Fibroblast of gingiva (primary cell): ENCODE results near the gene TEX38.
"Not testable (repeated sequence)": the region's sequence is repeated elsewhere in the genome, so short reads cannot be mapped to it uniquely, and the experiment has no call there.

Source experiments
- DNase-seq: peaks from one replicate; pipeline ENCODE4 v3.0.0-alpha.2; 2011; ENCODE audit warnings: low read depth

TEX38 gene

DNA sequence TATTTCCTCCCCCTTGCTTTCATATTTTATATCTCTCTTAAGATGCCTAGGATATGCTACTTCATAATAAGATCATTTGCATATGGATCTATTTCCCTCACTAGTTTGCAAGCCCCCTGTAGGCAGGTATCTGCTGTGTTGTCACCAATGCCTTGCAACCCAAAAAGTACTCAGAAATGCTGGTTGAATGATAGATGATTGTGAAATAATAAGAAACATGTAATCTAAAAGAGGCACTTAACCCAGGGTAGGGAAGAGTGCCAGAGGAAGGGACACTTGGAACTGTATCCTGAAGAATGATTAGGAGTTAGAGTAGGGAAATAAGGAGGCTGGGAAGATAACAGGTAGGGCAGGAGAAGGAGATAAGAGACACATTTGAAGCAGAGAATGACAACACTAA lies 15.8 kb upstream of the TEX38 start:
- DNase-seq = no peak

DNA sequence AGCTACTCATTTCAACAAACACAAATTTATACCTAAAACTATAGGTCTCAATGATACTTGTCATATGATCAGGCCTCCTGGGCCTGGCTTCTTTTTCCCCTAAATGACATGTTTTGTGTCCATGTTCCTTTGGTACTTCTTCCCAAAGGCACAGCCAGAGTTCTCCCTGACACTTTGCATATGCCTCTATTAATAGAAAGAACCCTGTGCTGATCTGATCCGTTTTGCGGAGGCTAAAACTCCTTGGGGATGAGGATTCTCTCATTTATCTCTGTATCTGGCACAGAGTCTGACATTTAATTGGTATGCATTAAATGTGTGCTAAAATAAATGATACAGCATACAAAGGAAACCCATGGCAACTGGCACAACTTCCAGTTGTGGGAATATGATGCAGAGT lies 15.0 kb upstream of the TEX38 start:
- DNase-seq = no peak

DNA sequence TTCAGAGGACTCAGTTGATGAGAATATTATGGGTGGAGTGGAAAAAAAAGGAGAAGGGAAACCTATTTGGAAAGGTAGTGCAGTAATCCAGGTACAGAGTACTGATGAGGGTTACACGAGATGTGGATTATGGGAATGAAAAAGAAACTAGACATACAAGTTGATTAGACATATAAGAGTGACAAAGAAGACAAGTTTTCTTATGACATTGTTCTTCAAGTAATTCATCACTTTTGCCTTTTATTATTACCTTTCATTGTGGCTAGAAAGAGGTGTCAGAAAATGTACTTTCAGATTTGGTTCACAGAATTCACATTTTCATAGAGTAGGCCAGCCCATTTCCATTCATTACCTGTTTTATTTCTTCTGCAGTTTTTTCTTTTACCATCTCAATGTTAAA lies 13.9 kb upstream of the TEX38 start:
- DNase-seq = no peak

DNA sequence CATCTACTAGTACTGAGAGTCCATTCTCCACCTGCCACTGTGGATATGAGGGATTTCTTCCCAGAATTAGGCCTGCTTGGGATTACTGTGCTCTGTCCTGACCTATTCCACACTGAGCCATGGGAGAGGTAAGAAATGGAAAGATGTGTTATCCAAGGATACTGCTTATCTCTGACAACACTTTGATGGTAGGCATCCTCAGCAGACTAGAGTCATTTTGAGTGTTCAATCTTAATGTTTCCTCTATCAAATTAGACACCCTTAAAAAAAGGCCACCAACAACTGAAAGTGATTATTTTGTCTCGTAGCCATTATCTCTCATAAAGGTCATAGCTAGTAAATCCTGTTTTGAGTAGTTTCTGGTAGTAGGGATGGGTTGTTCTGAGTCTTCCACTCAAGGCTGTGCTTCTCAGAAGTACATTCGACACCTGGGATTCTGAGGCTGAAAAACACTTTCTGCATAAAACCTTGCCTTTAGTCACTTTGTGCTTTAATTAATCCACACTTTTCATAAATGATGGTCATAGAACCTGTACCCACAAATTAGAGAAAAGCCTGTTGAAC lies 12.3 kb upstream of the TEX38 start:
- DNase-seq = no peak

DNA sequence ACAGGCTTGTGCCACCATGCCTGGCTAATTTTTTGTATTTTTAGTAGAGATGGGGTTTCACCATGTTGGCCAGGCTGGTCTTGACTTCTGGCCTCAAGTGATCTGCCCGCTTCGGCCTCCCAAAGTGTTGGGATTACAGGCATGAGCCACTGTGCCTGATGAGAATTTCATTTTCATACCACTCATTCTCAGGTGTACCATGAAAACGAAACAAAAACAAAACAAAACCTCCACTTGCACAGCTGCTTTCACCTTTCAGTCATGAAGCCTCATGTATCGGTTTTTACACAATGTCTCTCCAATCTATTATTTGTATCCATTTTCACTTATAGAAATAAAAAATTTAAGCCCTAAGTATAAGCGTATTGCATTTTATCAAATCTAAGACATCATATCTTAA lies 11.5 kb upstream of the TEX38 start:
- DNase-seq = not testable (repeated sequence)

DNA sequence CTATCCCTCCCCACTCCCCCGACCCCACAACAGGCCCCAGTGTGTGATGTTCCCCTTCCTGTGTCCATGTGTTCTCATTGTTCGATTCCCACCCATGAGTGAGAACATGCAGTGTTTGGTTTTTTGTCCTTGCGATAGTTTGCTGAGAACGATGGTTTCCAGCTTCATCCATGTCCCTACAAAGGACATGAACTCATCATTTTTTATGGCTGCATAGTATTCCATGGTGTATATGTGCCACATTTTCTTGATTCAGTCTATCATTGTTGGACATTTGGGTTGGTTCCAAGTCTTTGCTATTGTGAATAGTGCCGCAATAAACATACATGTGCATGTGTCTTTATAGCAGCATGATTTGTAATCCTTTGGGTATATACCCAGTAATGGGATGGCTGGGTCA lies 8.7 kb upstream of the TEX38 start:
- DNase-seq = not testable (repeated sequence)

DNA sequence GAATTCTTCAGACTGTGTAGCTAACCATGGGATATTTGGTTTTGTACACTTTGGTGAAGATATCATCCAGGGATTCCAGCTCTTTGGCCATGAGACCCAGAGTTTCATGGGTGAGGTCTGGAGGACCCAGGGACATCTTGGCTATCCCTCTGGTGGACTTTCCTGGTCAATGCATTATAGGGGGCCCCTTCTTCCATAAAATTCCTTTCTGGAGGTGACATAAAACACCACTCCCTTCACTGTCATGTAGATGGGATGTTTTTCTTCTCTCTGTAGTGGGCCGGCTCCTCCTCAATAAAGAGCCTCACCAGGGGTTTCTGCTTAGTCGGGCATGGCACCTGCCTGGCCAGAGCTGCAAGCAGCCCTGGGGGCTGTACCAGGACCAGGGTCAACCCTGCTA lies 5.7 kb upstream of the TEX38 start:
- DNase-seq = no peak

DNA sequence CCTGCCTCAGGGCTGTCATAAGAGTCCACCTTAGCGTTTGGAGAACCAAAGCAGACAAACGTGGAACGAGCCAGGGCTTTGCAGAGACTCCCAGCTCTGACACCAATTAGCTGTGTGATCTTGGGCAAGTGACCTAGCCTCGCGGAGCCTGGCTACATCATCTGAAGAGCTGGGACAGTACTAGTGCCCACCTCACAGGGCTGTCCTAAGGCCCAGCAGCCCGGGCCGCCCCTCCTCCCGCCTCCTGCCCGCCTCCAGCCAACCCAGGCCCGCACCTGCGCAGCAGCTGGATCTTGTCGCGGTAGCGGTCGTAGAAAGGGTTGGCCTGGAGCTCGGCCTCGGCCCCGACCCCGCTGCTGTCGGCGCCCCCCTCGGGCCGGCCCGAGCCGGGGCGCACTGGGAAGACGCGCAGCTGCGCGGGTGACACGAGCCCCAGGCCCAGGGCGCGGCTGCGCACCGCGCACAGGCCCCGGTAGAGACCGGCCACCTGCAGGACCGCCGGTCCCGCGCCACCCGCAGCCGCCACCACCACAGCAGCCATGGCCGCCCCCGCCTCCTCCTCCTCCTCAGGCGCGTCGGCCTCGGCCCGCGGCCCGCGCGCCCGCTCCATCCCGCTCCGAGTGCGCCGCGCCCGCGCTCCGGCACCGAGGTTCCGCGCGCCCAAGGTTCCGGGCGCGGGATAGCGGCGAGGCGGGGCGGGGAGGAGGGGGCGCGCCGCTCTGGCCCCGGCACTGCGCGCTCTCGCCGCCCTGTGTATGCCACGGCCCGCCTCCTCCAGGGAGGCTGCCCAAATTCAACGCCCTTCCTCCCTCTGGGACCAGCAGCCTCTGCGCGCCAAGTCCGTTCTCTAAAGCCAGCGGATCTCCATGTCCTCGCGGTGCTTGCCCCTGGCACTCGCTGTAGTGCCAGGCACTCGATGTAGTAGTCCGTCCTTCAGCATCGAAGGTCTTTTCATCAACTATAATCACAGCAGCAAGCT lies 3.6 kb upstream of the TEX38 start, which contains the start of gene ATPAF1:
TSS of gene ATPAF1 (minus strand) at position 583 of the 979 bp plus-strand sequence. CDS start at position 541, 42 bp downstream.
- peak; percentile 76 for DNase-seq

DNA sequence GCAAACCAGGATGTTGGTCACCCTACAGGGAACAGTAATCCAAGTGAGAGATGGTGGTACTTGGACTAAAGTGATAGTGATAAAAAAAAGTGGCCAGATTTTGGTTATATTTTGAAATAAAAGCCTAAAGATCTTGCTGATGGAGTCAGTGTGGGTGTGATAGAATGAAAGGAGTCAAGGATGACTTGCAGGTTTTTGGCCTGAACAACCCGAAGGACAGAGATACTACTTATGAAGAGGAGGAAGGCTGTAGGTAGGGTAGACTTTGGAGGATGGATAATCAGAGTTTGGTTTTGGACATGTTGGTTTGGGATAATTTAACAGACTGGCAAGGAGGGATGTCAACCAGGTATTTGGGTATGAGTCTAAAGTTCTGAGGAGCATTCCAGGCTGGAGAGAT lies 1.5 kb upstream of the TEX38 start:
- DNase-seq = no peak

DNA sequence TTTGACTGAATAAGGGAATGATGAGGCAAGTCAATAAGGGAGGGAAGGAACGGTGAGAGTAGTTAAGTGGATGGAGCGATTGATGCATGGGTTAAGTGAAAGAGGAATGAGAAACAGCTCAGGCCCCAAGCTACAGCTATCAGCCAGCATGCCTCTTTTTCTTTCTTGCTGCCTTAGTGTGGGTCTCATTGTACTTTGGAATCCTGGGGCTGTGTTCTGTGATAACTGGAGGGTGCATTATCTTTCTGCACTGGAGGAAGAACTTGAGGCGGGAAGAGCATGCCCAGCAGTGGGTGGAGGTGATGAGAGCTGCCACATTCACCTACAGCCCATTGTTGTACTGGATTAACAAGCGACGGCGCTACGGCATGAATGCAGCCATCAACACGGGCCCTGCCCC lies 1.0 kb downstream of the TEX38 start:
- no peak for DNase-seq

DNA sequence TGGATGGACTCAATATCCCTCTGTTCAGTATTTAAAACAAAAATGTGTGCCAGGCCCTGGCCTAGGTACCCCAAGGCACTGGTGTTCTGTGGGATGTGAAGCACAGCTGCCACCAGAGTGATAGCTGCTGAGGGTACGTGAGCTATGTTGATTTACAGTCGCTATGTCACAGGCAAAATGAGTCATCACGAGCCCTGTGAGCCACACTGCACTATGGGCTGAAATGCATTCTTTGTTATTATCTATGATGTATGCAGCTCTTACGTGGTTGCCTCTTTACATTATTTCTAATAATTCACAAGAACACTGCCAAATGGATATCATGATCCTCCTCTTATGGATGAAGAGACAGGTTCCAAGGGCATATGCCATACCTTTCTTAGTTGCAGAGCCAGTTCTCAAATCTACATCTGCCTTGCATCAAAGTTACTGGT lies 2.1 kb downstream of the TEX38 start:
- no peak for DNase-seq

DNA sequence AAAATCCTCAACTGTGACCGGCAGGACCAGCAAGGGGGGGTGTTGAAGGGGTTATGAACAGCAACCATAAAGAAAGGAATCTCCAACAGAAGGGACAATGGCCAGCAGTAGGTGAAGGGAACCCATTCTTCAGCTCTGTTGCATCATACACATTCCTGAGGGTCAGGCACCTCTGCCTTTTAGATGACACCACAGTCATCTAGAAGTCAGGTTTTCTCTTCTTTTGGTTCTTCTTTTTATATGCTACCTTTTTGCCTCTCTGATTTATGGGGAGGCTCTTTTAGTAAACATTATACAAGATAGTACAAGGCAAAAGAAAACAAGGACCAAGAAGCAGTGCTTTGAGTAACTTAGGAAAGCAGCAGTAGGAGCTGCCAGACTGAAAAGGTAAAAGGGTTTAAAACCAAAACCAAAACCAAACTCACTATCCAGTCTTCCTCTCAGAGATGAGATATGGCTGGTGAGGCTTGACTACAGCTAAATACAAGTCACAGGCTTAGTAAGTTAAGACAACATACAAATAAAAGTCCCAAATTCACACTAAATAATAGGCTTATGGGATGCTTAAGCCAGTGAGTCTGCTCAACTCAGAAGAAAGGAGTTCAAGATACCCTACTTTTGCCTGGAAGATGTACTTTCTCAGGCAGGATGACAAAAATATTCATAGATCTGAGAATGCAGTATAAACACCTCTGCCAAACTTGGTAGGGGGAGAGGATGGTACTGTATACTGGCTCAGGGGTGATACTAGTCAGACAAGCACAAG lies 4.1 kb downstream of the TEX38 start:
- DNase-seq = no peak

DNA sequence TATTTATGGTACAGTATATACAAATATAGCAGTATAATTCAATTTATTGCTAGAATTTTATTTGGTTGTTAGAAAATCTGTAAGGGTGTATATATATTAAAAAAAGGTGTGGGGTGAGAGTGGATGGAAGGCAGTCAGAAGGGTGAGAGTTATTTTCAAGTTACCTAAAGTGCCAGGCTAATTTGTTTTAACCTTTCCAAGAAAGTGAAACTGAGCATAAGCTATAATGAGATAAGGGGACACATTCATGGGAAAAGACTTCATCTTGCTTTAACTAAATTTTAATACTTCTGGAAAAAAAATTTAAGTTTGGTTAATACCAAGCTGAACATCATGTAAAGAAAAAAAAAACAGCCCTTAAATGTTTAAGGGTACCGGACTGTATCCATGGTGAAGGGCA lies 4.9 kb downstream of the TEX38 start:
- DNase-seq = no peak

DNA sequence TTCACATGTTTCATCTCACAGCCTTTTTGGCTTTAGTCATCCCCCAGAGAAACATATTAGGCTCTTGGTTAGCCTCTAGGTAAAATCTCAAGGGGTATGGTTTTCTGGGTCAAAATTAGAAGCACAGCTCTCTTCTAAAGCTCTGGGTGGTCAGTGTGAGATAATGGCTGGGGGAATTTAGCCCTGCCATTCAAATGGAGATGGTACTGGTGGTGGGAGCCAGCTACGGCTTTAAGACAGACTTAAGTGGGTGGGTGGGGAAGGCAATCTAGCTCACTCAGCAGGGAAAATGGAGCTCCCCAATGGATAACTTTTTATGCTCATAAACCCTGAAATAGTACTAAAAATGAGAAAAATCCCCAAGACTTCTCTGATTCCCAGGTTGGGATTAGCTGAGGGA lies 5.7 kb downstream of the TEX38 start:
- no peak for DNase-seq

DNA sequence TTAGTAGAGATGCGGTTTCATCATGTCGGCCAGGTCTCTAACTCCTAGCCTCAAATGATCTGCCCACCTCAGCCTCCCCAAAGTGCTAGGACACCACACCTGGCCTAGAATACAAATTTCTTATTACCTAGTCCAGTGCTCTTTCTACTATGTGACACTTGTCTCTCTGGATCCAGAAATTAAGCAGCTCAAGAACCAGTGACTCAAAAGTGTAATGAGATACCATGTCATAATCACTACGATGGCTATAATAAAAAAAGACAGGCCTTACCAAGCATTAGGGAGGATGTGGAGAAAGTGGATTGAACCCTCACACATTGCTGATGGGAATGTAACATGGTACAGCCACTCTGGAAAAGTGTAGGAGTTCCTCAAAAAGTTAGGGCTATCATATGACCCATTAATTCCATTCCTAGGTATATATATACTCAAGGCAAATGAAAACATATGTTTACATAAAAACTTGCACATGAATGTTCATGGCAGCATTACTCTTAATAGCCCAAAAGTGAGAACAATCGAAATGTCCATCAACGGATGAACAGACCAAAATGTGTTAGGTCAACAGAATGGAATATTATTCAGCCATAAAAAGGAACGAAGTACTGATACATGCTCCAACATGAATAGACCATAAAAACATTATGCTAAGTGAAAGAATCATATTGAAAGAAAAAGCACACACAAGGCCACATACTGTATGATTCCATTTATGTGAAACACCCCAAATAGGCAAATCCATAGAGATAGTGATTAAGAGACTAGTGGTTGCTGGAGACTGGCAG lies 8.3 kb downstream of the TEX38 start:
- no peak for DNase-seq

DNA sequence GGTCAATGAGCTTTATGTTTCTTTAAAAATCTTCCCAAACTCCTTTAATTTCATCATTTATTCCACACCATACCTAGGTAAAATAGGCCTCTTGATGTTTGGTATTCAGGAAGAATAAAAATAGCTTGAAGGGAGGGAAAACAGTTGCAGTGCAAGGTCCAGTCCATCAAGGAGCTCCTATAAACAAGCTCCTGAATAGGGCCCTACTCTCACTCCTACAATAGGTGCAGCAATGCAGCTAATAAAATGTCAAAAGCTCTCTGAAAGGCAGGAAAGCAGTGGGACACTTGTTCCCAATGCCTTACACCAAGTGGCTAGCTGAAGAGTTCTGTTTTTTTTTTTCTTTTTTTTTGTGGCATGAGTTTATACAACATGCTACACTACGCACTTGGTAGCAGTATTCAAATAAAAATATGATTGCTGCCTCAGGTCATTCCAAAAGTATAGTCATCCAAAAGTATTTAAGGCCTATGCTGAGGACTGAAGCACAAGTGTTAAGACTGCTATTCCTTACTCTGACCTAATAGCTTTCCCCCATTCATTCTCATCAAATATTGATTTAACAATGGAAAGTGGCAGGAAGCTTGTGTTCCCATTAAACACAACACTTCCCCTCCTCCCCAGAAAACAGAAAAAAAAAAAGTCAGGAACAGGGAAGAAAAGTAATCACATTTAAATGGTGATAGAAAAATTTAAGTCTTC lies 9.8 kb downstream of the TEX38 start:
- DNase-seq = no peak

DNA sequence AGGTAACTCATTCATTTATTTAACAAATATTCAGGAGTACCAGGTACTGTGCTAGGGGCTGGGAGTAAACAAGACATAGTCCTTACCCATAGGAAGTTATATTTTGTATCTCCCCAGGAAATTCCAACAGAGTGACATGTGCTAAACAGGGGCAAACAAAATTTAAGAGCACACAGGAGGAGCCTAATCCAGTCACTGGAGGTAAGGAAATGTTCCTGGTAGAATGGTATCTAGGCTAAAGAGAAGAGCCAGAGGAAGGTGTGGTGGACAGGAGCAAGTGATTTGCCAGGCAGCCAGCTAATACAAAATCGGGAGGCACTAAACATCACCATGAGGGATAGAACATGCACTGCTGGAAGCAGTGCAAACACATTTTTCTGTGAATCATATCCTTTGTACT lies 10.4 kb downstream of the TEX38 start:
- DNase-seq = no peak

DNA sequence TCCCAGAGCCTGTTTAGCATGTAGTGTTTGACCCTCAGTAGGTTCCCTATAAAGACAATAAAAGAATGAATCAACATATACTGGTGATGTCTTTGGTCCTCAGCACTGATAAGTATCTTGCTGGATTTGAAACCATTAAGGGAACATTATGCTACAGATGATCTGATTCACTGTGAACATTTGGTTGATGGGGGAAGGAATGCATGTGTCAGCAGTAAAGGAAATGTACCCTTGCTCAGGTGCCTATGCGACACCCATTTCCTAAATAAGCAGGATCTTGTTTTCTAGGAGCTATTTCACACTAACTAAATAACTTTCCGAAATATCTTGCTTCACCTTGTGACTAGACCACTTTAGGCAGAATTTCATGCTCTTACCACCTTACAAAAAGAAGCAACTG lies 13.0 kb downstream of the TEX38 start:
- DNase-seq = no peak

DNA sequence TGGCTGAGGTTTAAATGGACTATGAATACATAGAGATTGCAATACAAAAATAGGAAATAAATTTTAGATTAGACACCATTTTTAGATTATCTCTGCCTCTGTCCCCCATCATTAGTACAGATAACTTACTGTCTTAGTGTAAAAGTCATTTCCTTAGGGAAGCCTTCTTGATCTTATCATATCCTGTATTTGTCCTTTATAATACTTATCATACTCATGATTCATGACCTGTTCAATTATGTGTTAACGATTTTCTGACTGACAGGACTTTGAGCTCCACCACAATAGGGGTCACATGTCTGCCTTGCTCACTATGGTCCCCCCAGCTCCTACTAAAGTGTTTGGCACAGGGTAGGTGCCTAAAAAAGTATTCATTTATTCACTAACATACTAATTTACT lies 14.6 kb downstream of the TEX38 start:
- DNase-seq = no peak

DNA sequence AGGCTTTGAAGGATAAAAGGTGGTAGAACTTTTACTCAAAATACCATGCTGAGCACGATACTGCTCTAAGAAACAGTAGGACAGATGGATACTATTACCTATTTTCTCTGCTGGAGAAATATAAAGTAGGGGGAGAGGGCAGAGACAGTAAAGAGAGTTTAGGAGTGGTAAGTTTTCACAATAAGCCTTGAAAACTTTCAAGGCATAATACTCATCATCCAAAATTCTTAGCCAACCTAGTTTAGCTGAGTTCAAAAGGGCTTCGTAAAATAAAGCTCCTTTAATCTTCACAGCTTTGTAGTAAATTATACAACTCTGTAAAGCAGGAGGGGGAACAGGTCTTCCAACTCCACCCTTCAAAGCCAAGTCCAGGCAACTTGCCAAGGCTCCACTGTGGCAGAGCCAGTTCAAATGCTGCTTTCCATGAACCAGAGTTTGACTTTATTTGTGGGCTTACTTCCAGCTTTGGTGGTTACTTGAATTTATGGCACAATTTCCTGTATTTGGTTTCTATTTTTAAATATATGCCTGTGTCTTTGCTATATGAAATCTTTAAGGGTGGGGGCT lies 15.5 kb downstream of the TEX38 start:
- DNase-seq = peak; percentile 26

DNA sequence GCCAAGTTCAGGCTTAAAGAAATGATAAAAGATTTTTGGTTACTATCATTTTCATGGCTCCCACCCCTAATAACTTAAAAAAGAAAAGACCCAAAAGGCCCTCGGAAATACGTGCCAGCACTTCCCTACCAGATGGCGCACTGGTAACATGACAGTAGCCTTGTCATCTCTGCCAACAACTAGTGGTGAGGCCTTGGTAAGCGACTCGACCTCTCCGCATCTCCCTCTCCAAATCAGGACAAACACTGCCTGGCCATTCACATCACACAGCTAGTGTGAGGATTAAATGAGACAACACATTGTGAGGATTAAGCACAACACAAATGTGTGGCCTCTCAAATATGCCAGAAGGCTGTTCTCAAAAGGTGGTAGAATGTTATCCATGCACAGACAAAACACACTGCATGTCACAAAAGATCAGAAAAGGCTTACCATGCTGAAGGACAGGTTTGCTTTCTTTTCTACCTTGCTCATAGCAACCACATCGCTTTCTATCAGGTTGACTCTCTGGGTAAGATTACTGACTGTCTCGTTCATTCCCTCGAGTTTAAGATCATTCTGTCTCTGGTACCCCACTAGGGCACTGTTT lies 16.4 kb downstream of the TEX38 start:
- no peak for DNase-seq
